SH-SY5Y (cell line): ENCODE measurements around the gene ARHGAP8.

ENCODE experiments used
- GATA2 ChIP-seq: IDR thresholded peaks from 2 replicates; pipeline ENCODE4 v1.6.1; 2011; ENCODE audit warnings: mild to moderate bottlenecking, low read depth, low read length
- GATA3 ChIP-seq: IDR thresholded peaks from 2 replicates; pipeline ENCODE4 v1.6.1; 2011; ENCODE audit warnings: low read depth, mild to moderate bottlenecking, low read length, moderate library complexity

DNA sequence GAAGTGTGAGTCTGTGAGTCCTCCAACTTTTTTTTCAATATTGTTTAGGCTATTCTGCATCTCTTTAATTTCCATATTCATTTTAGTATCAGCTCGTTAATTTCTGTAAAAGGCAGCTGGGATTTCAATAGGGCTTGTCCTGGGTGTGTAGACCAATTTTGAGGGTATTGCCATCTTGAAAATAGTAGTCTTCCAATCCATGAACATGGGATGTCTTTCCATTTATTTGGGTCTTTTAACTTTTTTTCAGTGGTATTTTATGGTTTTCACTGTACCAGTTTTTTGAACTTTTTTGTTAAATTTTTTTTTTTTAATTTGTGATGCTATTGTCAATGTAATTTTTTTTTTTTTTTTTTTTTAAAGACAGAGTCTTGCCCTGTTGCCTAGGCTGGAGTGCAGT lies 79.5 kb downstream of the ARHGAP8 start:
- TF ChIP-seq GATA2, result no peak
- no peak for TF ChIP-seq GATA3
